Fibroblast of pulmonary artery (primary cell): ENCODE measurements around the gene UQCR10.

Experiments
- DNase-seq: peaks from one replicate; pipeline ENCODE4 v3.0.0-alpha.2; 2010; ENCODE audit warnings: low read depth
- H3K4me3 ChIP-seq: replicated peaks from 2 replicates; pipeline ENCODE4 v1.5.1; 2011; ENCODE audit warnings: low read depth, mild to moderate bottlenecking, control low read depth, low read length, moderate library complexity
- TF ChIP-seq, protein P1 (sequence below): IDR thresholded peaks from 2 replicates; pipeline ENCODE4 v1.5.1; 2011; ENCODE audit warnings: mild to moderate bottlenecking, control low read depth, low read length, inconsistent platforms; ENCODE audit errors: missing control alignments

UQCR10 gene

DNA sequence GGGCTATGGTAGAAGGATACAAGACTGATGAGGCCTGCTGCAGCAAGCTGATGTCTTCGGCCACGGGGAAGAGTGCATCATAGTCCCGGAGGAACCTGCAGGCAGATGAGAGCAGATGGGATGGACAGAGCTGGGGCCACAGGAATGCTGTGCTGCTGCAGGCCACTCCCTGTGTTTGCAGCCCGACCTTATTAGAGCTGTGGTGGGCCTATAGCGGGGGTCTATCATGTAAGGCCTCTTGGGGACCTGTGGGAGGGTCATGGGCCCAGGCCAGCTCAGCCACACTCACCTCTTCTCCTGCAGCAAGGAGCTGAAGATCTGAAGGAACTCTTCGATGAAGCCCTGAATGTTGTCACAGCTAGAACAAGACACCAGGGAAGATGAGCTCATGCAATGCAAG is 39.0 kb downstream of the UQCR10 start:
- DNase-seq = no peak
- TF ChIP-seq, protein P1, sequence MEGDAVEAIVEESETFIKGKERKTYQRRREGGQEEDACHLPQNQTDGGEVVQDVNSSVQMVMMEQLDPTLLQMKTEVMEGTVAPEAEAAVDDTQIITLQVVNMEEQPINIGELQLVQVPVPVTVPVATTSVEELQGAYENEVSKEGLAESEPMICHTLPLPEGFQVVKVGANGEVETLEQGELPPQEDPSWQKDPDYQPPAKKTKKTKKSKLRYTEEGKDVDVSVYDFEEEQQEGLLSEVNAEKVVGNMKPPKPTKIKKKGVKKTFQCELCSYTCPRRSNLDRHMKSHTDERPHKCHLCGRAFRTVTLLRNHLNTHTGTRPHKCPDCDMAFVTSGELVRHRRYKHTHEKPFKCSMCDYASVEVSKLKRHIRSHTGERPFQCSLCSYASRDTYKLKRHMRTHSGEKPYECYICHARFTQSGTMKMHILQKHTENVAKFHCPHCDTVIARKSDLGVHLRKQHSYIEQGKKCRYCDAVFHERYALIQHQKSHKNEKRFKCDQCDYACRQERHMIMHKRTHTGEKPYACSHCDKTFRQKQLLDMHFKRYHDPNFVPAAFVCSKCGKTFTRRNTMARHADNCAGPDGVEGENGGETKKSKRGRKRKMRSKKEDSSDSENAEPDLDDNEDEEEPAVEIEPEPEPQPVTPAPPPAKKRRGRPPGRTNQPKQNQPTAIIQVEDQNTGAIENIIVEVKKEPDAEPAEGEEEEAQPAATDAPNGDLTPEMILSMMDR = no peak
- no peak overlapping the region for H3K4me3 ChIP-seq

DNA sequence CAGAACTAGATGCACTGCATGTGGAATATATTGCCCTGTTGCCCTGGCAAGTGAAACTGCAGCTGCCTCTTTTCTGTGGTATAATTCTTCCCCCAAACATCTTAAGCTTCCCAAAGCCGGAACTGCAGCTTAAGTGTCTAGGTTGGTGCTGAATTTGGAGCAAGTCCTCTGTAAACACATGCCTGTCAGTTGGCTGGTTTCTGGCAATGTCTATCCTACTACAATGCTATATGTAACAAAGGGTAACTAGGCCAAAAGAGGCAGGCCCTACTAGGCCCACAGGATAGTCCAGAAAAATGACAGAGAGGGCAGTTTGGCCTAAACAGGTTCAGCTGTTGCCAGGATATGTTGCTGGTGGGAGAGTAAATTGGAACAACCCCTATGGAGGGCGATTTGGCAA is 43.0 kb downstream of the UQCR10 start:
- TF ChIP-seq, protein P1 = no peak

DNA sequence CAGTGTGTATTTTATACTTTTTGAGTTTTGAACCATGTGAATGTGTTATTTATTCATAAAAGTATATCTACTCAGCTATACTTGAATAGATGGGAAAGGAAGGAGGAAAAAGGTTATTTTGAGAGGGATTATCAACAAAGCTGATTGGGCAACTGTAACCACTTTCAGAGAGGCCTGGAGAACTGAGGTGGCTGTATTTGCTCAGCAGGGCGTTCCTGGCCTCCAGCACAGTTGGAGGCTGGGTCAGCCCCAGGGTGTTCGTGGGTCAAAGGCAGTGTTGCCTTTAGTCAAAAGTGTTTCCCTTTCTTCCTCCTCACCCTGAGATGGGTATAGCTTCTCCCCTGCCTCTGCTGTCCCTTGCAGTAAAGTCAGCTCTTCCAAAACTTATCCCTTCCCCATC is 44.2 kb downstream of the UQCR10 start:
- TF ChIP-seq, protein P1 = no peak
- no peak for DNase-seq
- no peak overlapping the region for H3K4me3 ChIP-seq

More for the DNA sequence above, 43.0 kb downstream of the UQCR10 start:
- H3K4me3 ChIP-seq = no peak overlapping the region
- DNase-seq = no peak

DNA sequence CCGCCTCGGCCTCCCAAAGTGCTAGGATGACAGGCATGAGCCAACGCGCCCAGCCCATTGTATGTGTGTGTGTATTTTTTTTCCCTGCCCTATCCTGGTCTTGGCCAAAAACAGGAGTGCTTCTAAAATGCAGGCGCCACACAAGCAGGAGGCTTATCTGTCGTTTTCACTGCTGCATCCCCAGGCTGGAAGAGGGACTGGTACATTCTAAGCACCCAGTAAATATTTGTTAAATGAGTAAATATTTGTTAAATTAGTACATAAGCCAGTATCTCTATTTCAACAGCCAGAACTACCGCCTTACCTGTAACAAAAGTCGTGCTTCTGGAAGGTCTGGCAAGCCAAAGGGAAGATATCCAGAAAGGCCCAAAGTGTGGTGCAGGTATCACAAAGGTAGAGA is 46.0 kb downstream of the UQCR10 start:
- no peak for DNase-seq
- TF ChIP-seq, protein P1 = no peak
- no peak overlapping the region for H3K4me3 ChIP-seq

DNA sequence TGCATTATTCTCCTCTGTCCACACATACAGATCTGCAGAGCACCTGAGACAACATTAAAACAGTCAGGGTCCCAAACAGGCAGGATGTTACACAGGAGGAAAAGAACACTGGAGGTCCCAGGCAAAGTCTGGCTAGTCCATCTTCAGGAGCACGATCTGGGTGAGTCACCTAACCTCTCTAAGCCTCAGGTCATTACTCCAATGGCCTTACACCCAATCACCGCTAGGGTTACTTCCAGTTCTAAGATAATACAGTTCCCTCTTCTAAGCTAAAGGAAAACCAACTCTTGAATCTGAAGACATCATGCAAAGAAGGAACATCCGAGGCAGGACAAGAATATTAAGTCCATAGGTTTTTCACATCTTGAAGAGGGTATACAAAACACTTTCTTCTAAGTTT is 46.4 kb downstream of the UQCR10 start:
- DNase-seq = no peak
- TF ChIP-seq, protein P1 = peak; percentile 2
- H3K4me3 ChIP-seq = no peak overlapping the region

DNA sequence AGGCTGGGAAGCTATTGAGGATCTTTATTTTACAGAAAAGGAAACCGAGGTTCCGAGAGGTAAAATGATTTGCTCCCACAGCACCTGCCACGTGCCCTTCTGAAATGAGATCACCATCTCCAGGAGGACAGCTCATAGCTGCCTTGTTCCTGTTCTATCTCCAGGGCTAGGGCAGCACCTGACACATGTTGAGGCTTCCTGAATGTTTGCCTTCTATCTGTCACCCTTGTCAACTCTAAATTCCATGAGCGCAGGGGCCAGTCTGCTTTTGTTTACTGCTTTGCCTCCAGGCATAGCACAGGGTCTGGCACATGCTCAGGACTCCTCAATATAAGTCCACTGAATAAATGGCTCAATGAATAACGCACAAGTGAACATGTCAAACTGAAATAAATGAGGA is 46.8 kb downstream of the UQCR10 start:
- no peak for DNase-seq
- TF ChIP-seq, protein P1 = no peak
- H3K4me3 ChIP-seq = no peak overlapping the region

DNA sequence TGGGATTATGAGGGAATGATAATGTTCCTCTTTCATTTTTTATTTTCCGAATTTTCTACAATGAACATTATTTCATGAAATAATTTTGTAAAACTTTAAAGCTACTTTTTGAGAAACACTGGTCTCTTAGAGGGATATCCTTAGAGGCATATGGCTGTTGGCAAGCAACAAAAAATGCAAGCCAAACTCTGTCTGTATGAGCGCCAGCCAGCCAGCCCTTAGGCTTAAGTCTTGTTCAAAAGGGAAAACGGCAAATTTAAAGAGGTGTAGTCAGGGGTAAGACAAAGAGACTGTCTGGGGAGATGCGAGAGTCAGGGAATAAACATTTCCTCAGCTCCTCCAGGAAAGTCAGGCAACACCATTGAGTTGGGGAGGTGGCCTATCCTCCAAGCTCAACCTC is 48.4 kb downstream of the UQCR10 start:
- TF ChIP-seq, protein P1 = no peak
- no peak overlapping the region for H3K4me3 ChIP-seq
- DNase-seq = no peak
